Retinal pigment epithelial cell (primary cell): Measurements from ENCODE around the gene TNFRSF14.

Experiments used
- DNase-seq: peaks from one replicate; pipeline ENCODE4 v3.0.0-alpha.2; 2010; ENCODE audit warnings: low read depth
- H3K4me3 ChIP-seq: 2 replicates; pipeline ENCODE4 v1.5.1; 2011; ENCODE audit warnings: mild to moderate bottlenecking, low read length, control low read depth, moderate library complexity
- TF ChIP-seq, protein P1 (sequence below): conservative IDR thresholded peaks from 2 replicates; pipeline ENCODE4 v1.5.1; 2011; ENCODE audit warnings: low read depth, low read length, control low read depth, inconsistent platforms

The TNFRSF14 gene

DNA sequence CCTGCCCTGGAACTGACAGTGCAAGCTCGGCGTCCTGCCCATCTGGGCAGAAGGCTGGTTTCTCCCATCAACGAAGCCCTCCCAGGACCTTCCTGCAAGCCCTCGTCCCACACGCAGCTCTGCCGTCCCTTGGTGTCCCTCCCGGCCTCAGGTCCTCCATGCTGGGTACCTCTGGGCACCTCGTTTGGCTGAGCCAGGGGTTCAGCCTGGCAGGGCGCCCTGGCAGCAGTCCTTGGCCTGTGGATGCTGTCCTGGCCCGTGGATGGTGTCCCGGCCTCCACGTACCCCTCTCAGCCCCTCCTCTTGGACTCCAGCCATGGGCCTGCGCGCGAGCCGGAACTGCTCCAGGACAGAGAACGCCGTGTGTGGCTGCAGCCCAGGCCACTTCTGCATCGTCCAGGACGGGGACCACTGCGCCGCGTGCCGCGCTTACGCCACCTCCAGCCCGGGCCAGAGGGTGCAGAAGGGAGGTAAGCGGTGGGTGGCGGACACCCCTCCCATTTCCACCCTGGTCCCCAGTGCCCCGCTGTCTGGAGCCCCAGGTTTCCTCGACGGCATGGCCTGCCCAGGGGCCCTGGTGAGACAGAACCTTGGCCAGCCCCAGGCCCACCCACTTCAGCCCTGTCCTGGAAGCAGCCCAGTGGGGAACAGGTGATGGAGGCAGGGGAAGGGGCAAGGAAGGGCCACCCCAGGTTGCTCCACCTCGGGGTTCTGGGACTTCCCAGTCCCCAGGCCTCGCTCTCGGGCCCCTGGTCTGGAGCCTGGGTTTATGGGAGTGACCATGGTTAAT lies 3.5 kb downstream of the TNFRSF14 start:
- DNase-seq: no peak
- TF ChIP-seq, protein P1, sequence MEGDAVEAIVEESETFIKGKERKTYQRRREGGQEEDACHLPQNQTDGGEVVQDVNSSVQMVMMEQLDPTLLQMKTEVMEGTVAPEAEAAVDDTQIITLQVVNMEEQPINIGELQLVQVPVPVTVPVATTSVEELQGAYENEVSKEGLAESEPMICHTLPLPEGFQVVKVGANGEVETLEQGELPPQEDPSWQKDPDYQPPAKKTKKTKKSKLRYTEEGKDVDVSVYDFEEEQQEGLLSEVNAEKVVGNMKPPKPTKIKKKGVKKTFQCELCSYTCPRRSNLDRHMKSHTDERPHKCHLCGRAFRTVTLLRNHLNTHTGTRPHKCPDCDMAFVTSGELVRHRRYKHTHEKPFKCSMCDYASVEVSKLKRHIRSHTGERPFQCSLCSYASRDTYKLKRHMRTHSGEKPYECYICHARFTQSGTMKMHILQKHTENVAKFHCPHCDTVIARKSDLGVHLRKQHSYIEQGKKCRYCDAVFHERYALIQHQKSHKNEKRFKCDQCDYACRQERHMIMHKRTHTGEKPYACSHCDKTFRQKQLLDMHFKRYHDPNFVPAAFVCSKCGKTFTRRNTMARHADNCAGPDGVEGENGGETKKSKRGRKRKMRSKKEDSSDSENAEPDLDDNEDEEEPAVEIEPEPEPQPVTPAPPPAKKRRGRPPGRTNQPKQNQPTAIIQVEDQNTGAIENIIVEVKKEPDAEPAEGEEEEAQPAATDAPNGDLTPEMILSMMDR: no peak

DNA sequence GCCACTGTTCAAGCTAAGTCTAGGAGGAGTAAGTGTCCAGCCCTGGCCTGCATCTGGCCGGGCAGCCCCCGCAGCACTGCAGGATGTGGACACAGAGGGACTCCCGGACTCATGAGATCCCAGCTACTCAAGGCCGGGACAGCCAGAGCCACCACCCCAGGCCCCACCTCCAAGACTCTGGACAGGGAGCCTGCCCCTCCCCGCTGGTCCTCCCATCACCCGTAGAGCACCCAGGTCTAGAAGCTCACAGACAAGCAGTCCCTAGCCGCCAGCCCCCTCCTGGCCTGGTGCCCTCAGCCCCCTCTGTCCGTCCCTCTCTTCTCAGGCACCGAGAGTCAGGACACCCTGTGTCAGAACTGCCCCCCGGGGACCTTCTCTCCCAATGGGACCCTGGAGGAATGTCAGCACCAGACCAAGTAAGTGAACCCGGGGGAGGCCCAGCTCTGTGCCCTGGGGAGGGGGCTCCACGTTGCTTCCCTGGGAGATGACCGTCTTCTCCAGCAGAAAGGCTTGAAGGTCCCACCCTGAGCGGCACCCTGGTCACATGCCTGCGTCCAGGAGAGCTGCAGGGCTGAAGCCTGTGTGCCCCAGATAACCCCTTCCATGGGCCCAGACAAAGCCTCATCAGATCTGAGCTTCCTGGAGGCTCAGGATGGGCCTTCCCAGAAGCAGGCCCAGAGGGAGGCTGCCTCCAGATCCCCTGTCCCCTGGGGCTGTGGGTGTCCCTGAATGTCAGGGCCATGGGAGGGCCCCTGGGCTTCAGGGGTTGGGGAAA lies 4.3 kb downstream of the TNFRSF14 start:
- no peak for DNase-seq
- no peak overlapping the region for H3K4me3 ChIP-seq
- TF ChIP-seq, protein P1: no peak

More for the DNA sequence above, 3.5 kb downstream of the TNFRSF14 start:
- H3K4me3 ChIP-seq: no peak overlapping the region

DNA sequence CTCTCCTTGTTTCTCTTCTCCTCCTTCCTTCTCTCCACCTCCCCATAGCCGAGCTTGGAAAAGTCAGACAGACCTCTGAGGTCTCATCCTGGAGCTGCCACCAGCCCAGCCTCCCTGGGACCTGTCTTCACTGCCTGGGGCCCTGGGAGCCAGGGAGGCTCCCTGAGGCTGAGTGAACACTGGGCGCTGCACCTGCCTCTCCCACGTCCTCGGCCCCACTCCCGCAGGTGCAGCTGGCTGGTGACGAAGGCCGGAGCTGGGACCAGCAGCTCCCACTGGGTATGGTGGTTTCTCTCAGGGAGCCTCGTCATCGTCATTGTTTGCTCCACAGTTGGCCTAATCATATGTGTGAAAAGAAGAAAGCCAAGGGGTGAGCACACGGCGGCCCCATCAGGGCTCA lies 5.3 kb downstream of the TNFRSF14 start:
- H3K4me3 ChIP-seq: no peak overlapping the region
- TF ChIP-seq, protein P1: no peak
- DNase-seq: no peak

DNA sequence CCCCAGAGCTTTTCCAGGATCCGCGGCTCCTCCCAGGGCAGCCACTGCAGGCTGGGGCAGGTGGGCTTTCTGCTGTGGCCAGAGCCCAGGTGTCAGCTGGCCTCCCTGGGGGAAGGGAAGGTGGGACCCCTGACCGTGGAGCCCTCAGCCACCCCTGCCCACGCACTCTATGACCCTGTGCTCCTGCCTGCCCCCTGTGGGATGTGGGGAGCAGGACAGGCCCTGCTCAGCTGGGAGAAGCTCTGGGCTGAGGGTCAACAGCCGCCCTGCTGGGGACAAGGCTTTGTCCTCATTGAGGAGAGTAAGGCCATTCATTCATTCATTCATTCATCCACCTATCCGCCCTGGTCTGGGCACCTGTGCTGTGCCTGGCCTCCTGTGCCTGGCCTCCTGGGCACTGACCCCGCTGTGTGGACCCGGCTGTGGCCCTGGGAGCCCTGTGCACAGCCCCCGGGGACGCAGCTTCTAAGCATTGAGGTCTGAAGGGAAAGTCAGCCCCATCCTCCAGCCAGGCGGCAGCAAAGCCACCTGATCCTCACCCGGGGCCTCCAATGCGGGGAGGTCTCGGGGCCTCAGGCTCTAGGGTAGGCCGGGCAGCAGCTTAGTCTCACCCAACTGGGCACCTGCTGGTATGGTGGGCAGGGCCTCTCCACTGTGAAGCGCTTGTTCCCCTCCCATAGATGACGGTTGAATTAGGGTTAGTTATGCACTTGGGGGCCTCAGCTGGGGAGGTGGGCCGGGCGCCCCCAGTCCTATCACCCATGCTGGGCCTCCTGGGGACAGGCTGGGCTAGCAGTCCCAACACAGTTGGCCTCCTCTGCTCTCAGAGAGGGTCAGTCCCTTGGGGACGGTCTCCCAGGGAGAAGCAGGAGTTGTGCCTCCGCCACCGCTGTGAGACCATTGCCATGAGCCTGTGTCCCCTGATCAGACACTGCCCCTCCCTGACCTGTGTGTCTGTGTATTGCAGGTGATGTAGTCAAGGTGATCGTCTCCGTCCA lies 6.0 kb downstream of the TNFRSF14 start:
- H3K4me3 ChIP-seq: no peak overlapping the region
- no peak for DNase-seq
- TF ChIP-seq, protein P1: peak; percentile 61

DNA sequence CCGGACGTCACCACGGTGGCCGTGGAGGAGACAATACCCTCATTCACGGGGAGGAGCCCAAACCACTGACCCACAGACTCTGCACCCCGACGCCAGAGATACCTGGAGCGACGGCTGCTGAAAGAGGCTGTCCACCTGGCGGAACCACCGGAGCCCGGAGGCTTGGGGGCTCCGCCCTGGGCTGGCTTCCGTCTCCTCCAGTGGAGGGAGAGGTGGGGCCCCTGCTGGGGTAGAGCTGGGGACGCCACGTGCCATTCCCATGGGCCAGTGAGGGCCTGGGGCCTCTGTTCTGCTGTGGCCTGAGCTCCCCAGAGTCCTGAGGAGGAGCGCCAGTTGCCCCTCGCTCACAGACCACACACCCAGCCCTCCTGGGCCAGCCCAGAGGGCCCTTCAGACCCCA lies 7.0 kb downstream of the TNFRSF14 start:
- TF ChIP-seq, protein P1: no peak
- no peak for DNase-seq
- no peak overlapping the region for H3K4me3 ChIP-seq

DNA sequence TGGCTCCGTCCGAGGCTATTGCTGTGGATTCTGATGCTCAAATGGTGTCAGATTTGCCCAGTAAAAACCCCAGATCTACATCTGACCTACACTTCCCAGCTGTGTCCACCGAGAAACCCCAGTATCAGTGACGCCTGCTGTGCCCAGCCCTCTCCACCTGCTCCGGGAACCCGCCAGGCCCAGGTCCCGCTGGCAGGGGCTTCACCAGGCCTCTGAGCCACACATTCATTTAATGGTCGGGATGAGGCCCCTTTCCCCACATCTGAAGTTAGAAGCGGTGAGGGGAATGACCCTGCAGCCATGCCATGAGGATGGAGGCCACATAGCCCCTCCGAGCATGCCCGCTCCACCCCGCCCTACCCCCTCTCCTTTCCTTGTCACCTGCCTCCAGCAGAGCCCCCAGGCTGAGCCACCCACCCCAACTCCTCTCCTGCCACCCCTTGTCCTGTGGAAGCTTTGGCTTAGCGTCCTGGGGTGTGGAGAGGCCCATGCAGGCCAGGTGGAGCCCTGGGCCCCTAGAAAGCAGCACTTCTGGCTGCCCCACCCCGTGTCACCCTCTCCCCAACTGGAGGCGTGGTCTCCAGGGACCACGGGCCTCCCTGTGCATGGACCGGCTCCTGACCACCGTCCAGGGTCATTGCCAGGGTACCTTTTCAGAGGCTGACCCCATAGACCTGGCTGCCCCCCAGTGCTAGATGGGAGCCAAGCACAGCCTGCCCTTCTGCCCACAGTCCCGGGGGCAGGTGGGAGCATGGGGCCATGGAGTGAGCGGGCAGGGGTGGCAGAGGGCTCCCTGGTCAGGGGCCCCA lies 8.0 kb downstream of the TNFRSF14 start:
- TF ChIP-seq, protein P1: no peak
- DNase-seq: no peak
- no peak overlapping the region for H3K4me3 ChIP-seq
